Chondrocyte (in vitro differentiated cells): ENCODE data around the gene PKD2. TPM values are rescaled to one million over a fixed set of nuclear protein-coding genes. Genes with fewer than 3 reads are reported as not detected.

ENCODE experiments used
- DNase-seq: peaks from one replicate; pipeline ENCODE4 v3.0.0; 2021; ENCODE audit warnings: mixed read lengths, low spot score
- H3K27ac Mint-ChIP-seq: one replicate; pipeline ENCODE4 v1.8.0; 2021; ENCODE audit warnings: mild to moderate bottlenecking, moderate library complexity, mixed read lengths; ENCODE audit not compliant: unreplicated experiment
- H3K27me3 Mint-ChIP-seq: 2 replicates; pipeline ENCODE4 v1.8.0; 2021; ENCODE audit warnings: low read depth, mixed read lengths
- H3K36me3 Mint-ChIP-seq: 2 replicates; pipeline ENCODE4 v1.8.0; 2021; ENCODE audit warnings: low read depth, mixed read lengths
- H3K4me1 Mint-ChIP-seq: 2 replicates; pipeline ENCODE4 v1.8.0; 2021; ENCODE audit warnings: low read depth, mild to moderate bottlenecking, mixed read lengths
- H3K4me3 Mint-ChIP-seq: one replicate; pipeline ENCODE4 v1.8.0; 2021; ENCODE audit warnings: mild to moderate bottlenecking, moderate library complexity, mixed read lengths; ENCODE audit not compliant: unreplicated experiment
- H3K9me3 Mint-ChIP-seq: 2 replicates; pipeline ENCODE4 v1.8.0; 2021; ENCODE audit warnings: low read depth, mixed read lengths
- total RNA-seq: library from RNA; stranded (reverse); gene quantifications from 3 replicates; pipeline ENCODE4 v1.2.1, GENCODE V29; 2021
- TF ChIP-seq, protein P1 (sequence below): fragments of 200-600 bp; sonication (generic); IDR thresholded peaks from 2 replicates; pipeline ENCODE4 v1.5.0; 2021; ENCODE audit warnings: antibody characterized with exemption, mild to moderate bottlenecking, moderate library complexity

The PKD2 gene
- total RNA-seq, 1 donor from 2014 or later = 71.7 TPM

DNA sequence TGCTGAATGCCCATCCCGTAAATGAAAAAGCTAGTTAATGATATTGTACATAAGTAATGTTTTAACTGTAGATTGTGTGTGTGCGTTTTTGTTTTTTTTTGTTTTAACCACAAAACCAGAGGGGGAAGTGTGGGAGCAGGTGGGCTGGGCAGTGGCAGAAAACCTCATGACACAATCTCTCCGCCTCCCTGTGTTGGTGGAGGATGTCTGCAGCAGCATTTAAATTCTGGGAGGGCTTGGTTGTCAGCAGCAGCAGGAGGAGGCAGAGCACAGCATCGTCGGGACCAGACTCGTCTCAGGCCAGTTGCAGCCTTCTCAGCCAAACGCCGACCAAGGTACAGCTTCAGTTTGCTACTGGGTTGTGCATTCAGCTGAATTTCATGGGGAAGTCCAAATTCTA, 32.0 kb upstream of the PKD2 start, which contains the start of gene SPP1:
Gene SPP1, plus strand, starts transcription at position 249 of the 400 bp plus-strand sequence. CDS start 1,182 bp downstream, outside the sequence.
- no peaks in the 10 kb centered on the region for H3K36me3 Mint-ChIP-seq
- H3K9me3 Mint-ChIP-seq = no peaks in the 10 kb centered on the region
- H3K27me3 Mint-ChIP-seq = peaks cover 4% of the 10 kb centered on the region
- H3K4me3 Mint-ChIP-seq = no peak within 1 kb of the TSS
- H3K27ac Mint-ChIP-seq = no peak within 1 kb of the TSS
- H3K4me1 Mint-ChIP-seq = peaks cover 14% of the 10 kb centered on the region
- TF ChIP-seq, protein P1, sequence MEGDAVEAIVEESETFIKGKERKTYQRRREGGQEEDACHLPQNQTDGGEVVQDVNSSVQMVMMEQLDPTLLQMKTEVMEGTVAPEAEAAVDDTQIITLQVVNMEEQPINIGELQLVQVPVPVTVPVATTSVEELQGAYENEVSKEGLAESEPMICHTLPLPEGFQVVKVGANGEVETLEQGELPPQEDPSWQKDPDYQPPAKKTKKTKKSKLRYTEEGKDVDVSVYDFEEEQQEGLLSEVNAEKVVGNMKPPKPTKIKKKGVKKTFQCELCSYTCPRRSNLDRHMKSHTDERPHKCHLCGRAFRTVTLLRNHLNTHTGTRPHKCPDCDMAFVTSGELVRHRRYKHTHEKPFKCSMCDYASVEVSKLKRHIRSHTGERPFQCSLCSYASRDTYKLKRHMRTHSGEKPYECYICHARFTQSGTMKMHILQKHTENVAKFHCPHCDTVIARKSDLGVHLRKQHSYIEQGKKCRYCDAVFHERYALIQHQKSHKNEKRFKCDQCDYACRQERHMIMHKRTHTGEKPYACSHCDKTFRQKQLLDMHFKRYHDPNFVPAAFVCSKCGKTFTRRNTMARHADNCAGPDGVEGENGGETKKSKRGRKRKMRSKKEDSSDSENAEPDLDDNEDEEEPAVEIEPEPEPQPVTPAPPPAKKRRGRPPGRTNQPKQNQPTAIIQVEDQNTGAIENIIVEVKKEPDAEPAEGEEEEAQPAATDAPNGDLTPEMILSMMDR = no peak
- DNase-seq = no peak

DNA sequence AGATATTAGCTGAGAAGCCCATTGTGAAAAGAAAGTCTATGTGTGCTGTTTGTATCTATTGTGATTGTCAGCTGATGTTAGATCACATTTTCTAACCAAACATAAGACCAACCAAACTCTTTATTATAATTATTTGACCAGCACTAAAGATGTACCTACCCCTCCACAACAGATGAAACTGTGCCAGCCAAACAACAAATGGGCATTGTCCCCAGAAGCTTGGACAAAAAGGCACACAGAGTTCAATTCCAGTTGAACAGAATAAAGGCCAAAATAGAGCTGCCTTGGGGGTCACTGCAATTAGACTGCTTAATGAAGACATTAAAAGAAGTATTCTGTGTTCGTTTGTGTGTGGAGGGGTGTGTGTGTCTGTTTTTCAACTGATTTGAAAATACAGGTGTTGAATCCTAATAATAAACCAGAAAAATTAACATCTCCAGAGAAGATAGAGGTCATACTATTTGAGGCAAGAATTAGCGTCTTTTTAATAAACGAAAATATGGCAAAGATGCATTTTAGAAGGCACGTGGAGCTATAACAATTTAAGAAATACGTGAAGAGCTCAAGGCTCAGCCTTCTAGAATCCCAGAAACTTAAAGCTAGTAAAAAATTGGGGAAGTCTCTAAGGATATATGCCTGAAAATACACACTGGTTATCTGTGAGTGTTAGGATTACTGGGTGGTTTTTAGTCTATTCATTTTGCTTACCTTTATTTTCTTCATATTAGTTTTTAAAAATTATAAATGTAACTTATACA, 29.7 kb upstream of the PKD2 start:
- TF ChIP-seq, protein P1 = no peak
- no peaks in the 10 kb centered on the region for H3K36me3 Mint-ChIP-seq
- H3K27me3 Mint-ChIP-seq = peaks cover 4% of the 10 kb centered on the region
- H3K9me3 Mint-ChIP-seq = no peaks in the 10 kb centered on the region
- H3K27ac Mint-ChIP-seq = no peak overlapping the region
- DNase-seq = no peak
- H3K4me1 Mint-ChIP-seq = peaks cover 14% of the 10 kb centered on the region
- no peak overlapping the region for H3K4me3 Mint-ChIP-seq

GRCh38 chr4:87978681-87979080, 28.8 kb upstream of the PKD2 start:
- no peaks in the 10 kb centered on the region for H3K9me3 Mint-ChIP-seq
- no peak overlapping the region for H3K27ac Mint-ChIP-seq
- TF ChIP-seq, protein P1 = no peak
- H3K4me3 Mint-ChIP-seq = no peak overlapping the region
- H3K36me3 Mint-ChIP-seq = no peaks in the 10 kb centered on the region
- peaks cover 6% of the 10 kb centered on the region for H3K4me1 Mint-ChIP-seq
- DNase-seq = no peak
- peaks cover 4% of the 10 kb centered on the region for H3K27me3 Mint-ChIP-seq

- H3K36me3 Mint-ChIP-seq = no peaks in the 10 kb centered on the region
- no peak for DNase-seq
- TF ChIP-seq, protein P1 = no peak
- H3K27ac Mint-ChIP-seq = no peak overlapping the region
- no peaks in the 10 kb centered on the region for H3K9me3 Mint-ChIP-seq
- peaks cover 4% of the 10 kb centered on the region for H3K27me3 Mint-ChIP-seq
- peaks cover 5% of the 10 kb centered on the region for H3K4me1 Mint-ChIP-seq
- no peak overlapping the region for H3K4me3 Mint-ChIP-seq
Measured at GRCh38 chr4:87979810-87980209, 27.6 kb upstream of the PKD2 start.

- no peaks in the 10 kb centered on the region for H3K9me3 Mint-ChIP-seq
- no peak overlapping the region for H3K27ac Mint-ChIP-seq
- H3K36me3 Mint-ChIP-seq = no peaks in the 10 kb centered on the region
- DNase-seq = no peak
- TF ChIP-seq, protein P1 = no peak
- H3K27me3 Mint-ChIP-seq = no peaks in the 10 kb centered on the region
- no peak overlapping the region for H3K4me3 Mint-ChIP-seq
- no peaks in the 10 kb centered on the region for H3K4me1 Mint-ChIP-seq
Measured at GRCh38 chr4:87981486-87981885, 25.9 kb upstream of the PKD2 start.
